BJ (cell line): ENCODE data around the gene STON2. TPM values are rescaled to one million over a fixed set of nuclear protein-coding genes. Genes with fewer than 3 reads are reported as not detected.
A peak's percentile ranks its signal among the peaks of the same experiment; 100 is the strongest.

Source experiments
- CTCF ChIA-PET: fragments of 350-600 bp; formaldehyde crosslinking; extraction: SDS; loops from one replicate; lab custom pipeline; 2021; ENCODE audit warnings: antibody characterized with exemption, inconsistent platforms; lab: Yijun Ruan, JAX
- POLR2A ChIA-PET: fragments of 300-600 bp; sonication (Branson Sonifier 250); formaldehyde crosslinking; extraction: SDS; loops from one replicate; lab custom pipeline; 2021; ENCODE audit warnings: antibody characterized with exemption; lab: Charles Lee
- DNase-seq: peaks from one replicate; pipeline ENCODE4 v3.0.0-alpha.2; 2011; ENCODE audit warnings: low read depth
- H3K27me3 ChIP-seq: 2 replicates; pipeline ENCODE4 v1.6.0; 2011; ENCODE audit warnings: low read length; ENCODE audit not compliant: control insufficient read depth, insufficient read depth
- H3K36me3 ChIP-seq: 2 replicates; pipeline ENCODE4 v1.5.1; 2011; ENCODE audit warnings: low read length; ENCODE audit not compliant: control insufficient read depth, insufficient read depth
- H3K4me3 ChIP-seq: 2 replicates; pipeline ENCODE4 v1.5.1; 2011; ENCODE audit warnings: low read depth, mild to moderate bottlenecking, control low read depth, low read length
- CTCF ChIP-seq: IDR thresholded peaks from 2 replicates; pipeline ENCODE4 v1.5.1; 2011; ENCODE audit warnings: low read depth, mild to moderate bottlenecking, control low read depth, inconsistent platforms, low read length, moderate library complexity; ENCODE audit not compliant: insufficient read depth
- polyA plus RNA-seq: library from polyadenylated mRNA; depleted of rRNA; stranded (reverse); fragments of >200 nt; gene quantifications from 2 replicates; pipeline ENCODE4 v1.2.3, GENCODE V29; 2011

The STON2 gene
- polyA plus RNA-seq, 1 experiment: not detected

GRCh38 chr14:81273521-81273920 lies 126.6 kb downstream of the STON2 start:
- DNase-seq: no peak
- no peaks in the 10 kb centered on the region for H3K36me3 ChIP-seq
- no peak overlapping the region for H3K4me3 ChIP-seq
- ChIA-PET CTCF (interaction anchor here (0.7 to 15.2 kb wide), 5 partner anchors 130 to 191 kb away, joined by 3 to 331 read pairs (median 4); no protein-coding TSS in a partner anchor), POLR2A (no interaction called here)
- TF ChIP-seq CTCF: no peak
- H3K27me3 ChIP-seq: no peaks in the 10 kb centered on the region

GRCh38 chr14:81272317-81272716 lies 127.8 kb downstream of the STON2 start:
- Histone ChIP-seq H3K27me3 (no peaks in the 10 kb centered on the region; the same call in 1 of the 2 replicates), H3K4me3 (no peak overlapping the region), H3K36me3 (no peaks in the 10 kb centered on the region)
- ChIA-PET POLR2A (no interaction called here), CTCF (interaction anchor here (0.6 to 15.2 kb wide), 5 partner anchors 83 to 196 kb away, joined by 3 to 331 read pairs (median 3); no protein-coding TSS in a partner anchor)
- no peak for TF ChIP-seq CTCF
- DNase-seq: no peak

- no peak for TF ChIP-seq CTCF
- H3K36me3 ChIP-seq: no peaks in the 10 kb centered on the region
- DNase-seq: no peak
- H3K27me3 ChIP-seq: no peaks in the 10 kb centered on the region; the same call in 1 of the 2 replicates
- ChIA-PET CTCF (interaction anchor here (0.6 to 15.2 kb wide), 17 partner anchors 9 to 344 kb away, joined by 3 to 331 read pairs (median 4); no protein-coding TSS in a partner anchor), POLR2A (no interaction called here)
- H3K4me3 ChIP-seq: no peak overlapping the region
Observed at GRCh38 chr14:81269979-81270375, 130.1 kb downstream of the STON2 start.

- H3K36me3 ChIP-seq: no peaks in the 10 kb centered on the region
- POLR2A ChIA-PET: no interaction called here
- peak; percentile 12 for DNase-seq
- CTCF ChIA-PET: interaction anchor here (0.6 to 15.2 kb wide), 18 partner anchors 9 to 1598 kb away, joined by 3 to 331 read pairs (median 4); no protein-coding TSS in a partner anchor
- no peaks in the 10 kb centered on the region; the same call in 1 of the 2 replicates for H3K27me3 ChIP-seq
- H3K4me3 ChIP-seq: no peak overlapping the region
- peak; percentile 71 for TF ChIP-seq CTCF
Observed at GRCh38 chr14:81269100-81269978, 130.8 kb downstream of the STON2 start.

GRCh38 chr14:81268016-81268416 lies 132.1 kb downstream of the STON2 start:
- CTCF ChIA-PET: interaction anchor here (0.9 to 15.2 kb wide), 7 partner anchors 8 to 197 kb away, joined by 3 to 331 read pairs (median 13); no protein-coding TSS in a partner anchor
- POLR2A ChIA-PET: no interaction called here
- H3K36me3 ChIP-seq: no peaks in the 10 kb centered on the region
- TF ChIP-seq CTCF: no peak
- no peak for DNase-seq
- no peaks in the 10 kb centered on the region; the same call in 1 of the 2 replicates for H3K27me3 ChIP-seq
- no peak overlapping the region for H3K4me3 ChIP-seq
